Upper lobe of left lung (tissue), 4 donors: ENCODE results near the gene SLC35G1.

Experiments used
- CTCF ChIP-seq, 6 experiments: fragments of 450-650 bp in 4 of 6; fragments of 200-600 bp in 2 of 6; sonication (generic) in 2 of 6; IDR thresholded peaks; one replicate each; pipeline ENCODE4 v1.5.1; 2016 to 2019; ENCODE audit warnings: antibody characterized with exemption in 6 of 6
- POLR2A ChIP-seq, 4 donors: fragments of 450-650 bp; IDR thresholded peaks; one replicate each; pipeline ENCODE4 v1.5.1; 2016 to 2017; ENCODE audit warnings: antibody characterized with exemption in 4 of 4, mild to moderate bottlenecking in 2 of 4
- POLR2AphosphoS5 ChIP-seq, 2 donors: sonication (generic); formaldehyde crosslinking; IDR thresholded peaks; one replicate each; pipeline ENCODE4 v1.5.1; 2017; ENCODE audit warnings: antibody characterized with exemption in 2 of 2

GRCh38 chr10:93867525-93867924, 26.3 kb upstream of the SLC35G1 start:
- TF ChIP-seq CTCF (IDR thresholded peaks at IDR 0.05) = no peak
- no peak for TF ChIP-seq POLR2A (IDR thresholded peaks at IDR 0.05)
- no peak for TF ChIP-seq POLR2AphosphoS5 (IDR thresholded peaks at IDR 0.05)
